ENCODE measurements around the gene TSPYL2. TPM values are rescaled to one million over a fixed set of nuclear protein-coding genes. Genes with fewer than 3 reads are reported as not detected.

The TSPYL2 gene
- total RNA-seq, 1 donor from 2014 or later, result 85.9 TPM

GRCh38 chrX:53080628-53081580 is 1.3 kb upstream of the TSPYL2 start:
- H3K4me1 ChIP-seq, result peaks cover 14% of the 10 kb centered on the region
- intact Hi-C loops (cut with DNase I), result no loop called here
- H3K36me3 ChIP-seq, result peaks cover 0 to 8% of the 10 kb centered on the region in 2 donors
- H3K27me3 ChIP-seq, result no peaks in the 10 kb centered on the region
- peak overlapping the region; percentile 31 to 71 for H3K4me3 ChIP-seq
- H3K9me3 ChIP-seq, result no peaks in the 10 kb centered on the region
- no peak for TF ChIP-seq POLR2AphosphoS5 (IDR thresholded peaks at IDR 0.05; ENCODE audit: insufficient read depth in 1 of 2, low read depth in 1 of 2)
- TF ChIP-seq, protein P1, sequence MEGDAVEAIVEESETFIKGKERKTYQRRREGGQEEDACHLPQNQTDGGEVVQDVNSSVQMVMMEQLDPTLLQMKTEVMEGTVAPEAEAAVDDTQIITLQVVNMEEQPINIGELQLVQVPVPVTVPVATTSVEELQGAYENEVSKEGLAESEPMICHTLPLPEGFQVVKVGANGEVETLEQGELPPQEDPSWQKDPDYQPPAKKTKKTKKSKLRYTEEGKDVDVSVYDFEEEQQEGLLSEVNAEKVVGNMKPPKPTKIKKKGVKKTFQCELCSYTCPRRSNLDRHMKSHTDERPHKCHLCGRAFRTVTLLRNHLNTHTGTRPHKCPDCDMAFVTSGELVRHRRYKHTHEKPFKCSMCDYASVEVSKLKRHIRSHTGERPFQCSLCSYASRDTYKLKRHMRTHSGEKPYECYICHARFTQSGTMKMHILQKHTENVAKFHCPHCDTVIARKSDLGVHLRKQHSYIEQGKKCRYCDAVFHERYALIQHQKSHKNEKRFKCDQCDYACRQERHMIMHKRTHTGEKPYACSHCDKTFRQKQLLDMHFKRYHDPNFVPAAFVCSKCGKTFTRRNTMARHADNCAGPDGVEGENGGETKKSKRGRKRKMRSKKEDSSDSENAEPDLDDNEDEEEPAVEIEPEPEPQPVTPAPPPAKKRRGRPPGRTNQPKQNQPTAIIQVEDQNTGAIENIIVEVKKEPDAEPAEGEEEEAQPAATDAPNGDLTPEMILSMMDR (IDR thresholded peaks at IDR 0.05), result no peak
- no peak for TF ChIP-seq POLR2A (IDR thresholded peaks at IDR 0.05)
- DNase-seq (ENCODE audit: extremely low spot score in 2 of 2), result no peak
- H3K27ac ChIP-seq, result peak overlapping the region; percentile 85

DNA sequence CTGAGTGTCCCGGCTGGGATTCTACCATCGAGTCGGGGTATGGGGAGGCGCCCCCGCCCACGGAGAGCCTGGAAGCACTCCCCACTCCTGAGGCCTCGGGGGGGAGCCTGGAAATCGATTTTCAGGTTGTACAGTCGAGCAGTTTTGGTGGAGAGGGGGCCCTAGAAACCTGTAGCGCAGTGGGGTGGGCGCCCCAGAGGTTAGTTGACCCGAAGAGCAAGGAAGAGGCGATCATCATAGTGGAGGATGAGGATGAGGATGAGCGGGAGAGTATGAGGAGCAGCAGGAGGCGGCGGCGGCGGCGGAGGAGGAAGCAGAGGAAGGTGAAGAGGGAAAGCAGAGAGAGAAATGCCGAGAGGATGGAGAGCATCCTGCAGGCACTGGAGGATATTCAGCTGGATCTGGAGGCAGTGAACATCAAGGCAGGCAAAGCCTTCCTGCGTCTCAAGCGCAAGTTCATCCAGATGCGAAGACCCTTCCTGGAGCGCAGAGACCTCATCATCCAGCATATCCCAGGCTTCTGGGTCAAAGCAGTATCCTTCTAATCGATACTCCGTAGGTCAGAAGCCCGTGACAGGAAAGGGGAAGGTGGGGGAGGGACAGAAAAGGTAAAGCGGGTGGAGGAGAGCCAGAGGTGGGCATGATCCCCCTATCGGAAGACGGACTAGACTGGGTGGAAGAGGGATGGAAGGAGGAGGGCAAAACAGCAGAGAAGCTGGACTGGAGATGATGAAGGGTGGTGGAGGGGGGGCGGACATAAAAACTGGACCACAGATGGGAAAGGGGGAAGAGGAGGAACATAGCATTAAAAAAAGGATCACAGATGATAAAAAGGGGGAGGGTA is 828 bp downstream of the TSPYL2 start:
- Histone ChIP-seq H3K36me3 (peaks cover 0 to 8% of the 10 kb centered on the region in 2 donors), H3K4me1 (peaks cover 31% of the 10 kb centered on the region), H3K27ac (peak overlapping the region; percentile 94), H3K9me3 (no peaks in the 10 kb centered on the region), H3K4me3 (peak overlapping the region; percentile 67 to 71), H3K27me3 (no peaks in the 10 kb centered on the region)
- intact Hi-C loops (cut with DNase I), result no loop called here
- no peak for DNase-seq (ENCODE audit: extremely low spot score in 2 of 2)
- TF ChIP-seq POLR2AphosphoS5 (IDR thresholded peaks at IDR 0.05; ENCODE audit: insufficient read depth in 1 of 2, low read depth in 1 of 2) (no peak), POLR2A (IDR thresholded peaks at IDR 0.05) (no peak)

DNA sequence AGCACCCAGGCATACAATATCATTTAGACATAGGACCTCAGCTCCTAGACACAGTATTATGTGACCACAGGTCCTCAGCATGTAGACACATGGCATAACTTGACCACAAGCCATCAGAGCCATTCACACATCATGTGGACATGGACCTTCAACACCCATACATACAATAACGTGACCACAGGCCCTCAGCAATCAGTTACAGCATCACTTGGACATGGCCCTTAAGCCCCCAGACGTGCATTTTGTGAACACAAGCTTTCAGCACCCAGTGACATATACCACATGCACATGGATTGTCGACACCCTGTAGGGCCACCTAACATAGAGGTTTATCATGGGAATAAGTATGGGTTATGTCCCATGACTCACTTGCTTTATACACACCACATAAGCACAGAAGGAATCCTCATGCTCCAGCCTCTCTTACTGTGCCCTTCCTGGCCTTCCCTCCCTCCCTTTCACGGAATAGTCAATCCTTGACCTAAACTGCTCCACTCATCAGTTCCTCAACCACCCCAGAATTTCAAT is 1.9 kb downstream of the TSPYL2 start:
- intact Hi-C loops (cut with DNase I), result no loop called here
- TF ChIP-seq POLR2AphosphoS5 (IDR thresholded peaks at IDR 0.05; ENCODE audit: insufficient read depth in 1 of 2, low read depth in 1 of 2) (no peak), POLR2A (IDR thresholded peaks at IDR 0.05) (no peak)
- TF ChIP-seq, protein P1 (IDR thresholded peaks at IDR 0.05), result no peak
- Histone ChIP-seq H3K27me3 (no peaks in the 10 kb centered on the region), H3K4me3 (peak overlapping the region; percentile 67 to 71), H3K36me3 (peaks cover 0 to 8% of the 10 kb centered on the region in 2 donors), H3K9me3 (no peaks in the 10 kb centered on the region), H3K4me1 (peaks cover 34% of the 10 kb centered on the region), H3K27ac (peak overlapping the region; percentile 94)
- no peak for DNase-seq (ENCODE audit: extremely low spot score in 2 of 2)

GRCh38 chrX:53084863-53085262 is 2.7 kb downstream of the TSPYL2 start:
- H3K36me3 ChIP-seq, result peaks cover 0 to 8% of the 10 kb centered on the region in 2 donors
- H3K27me3 ChIP-seq, result no peaks in the 10 kb centered on the region
- TF ChIP-seq, protein P1 (IDR thresholded peaks at IDR 0.05), result no peak
- TF ChIP-seq POLR2AphosphoS5 (IDR thresholded peaks at IDR 0.05; ENCODE audit: insufficient read depth in 1 of 2, low read depth in 1 of 2) (no peak), POLR2A (IDR thresholded peaks at IDR 0.05) (no peak)
- peak overlapping the region; percentile 94 for H3K27ac ChIP-seq
- intact Hi-C loops (cut with DNase I), result no loop called here
- H3K9me3 ChIP-seq, result no peaks in the 10 kb centered on the region
- DNase-seq (ENCODE audit: extremely low spot score in 2 of 2), result no peak
- peaks cover 34% of the 10 kb centered on the region for H3K4me1 ChIP-seq
- peak overlapping the region in 1 of 2 donors; percentile 71 for H3K4me3 ChIP-seq

GRCh38 chrX:53085661-53086229 is 3.6 kb downstream of the TSPYL2 start:
- Histone ChIP-seq H3K27ac (peak overlapping the region; percentile 94), H3K9me3 (no peaks in the 10 kb centered on the region), H3K36me3 (peaks cover 0 to 8% of the 10 kb centered on the region in 2 donors), H3K4me3 (no peak overlapping the region), H3K27me3 (no peaks in the 10 kb centered on the region), H3K4me1 (peaks cover 34% of the 10 kb centered on the region)
- TF ChIP-seq, protein P1 (IDR thresholded peaks at IDR 0.05), result no peak
- no peak for TF ChIP-seq POLR2AphosphoS5 (IDR thresholded peaks at IDR 0.05; ENCODE audit: insufficient read depth in 1 of 2, low read depth in 1 of 2)
- TF ChIP-seq POLR2A (IDR thresholded peaks at IDR 0.05), result no peak
- no peak for DNase-seq (ENCODE audit: extremely low spot score in 2 of 2)
- intact Hi-C loops (cut with DNase I), result no loop called here
